Measurements from ENCODE around the gene VAX1. TPM values are rescaled to one million over a fixed set of nuclear protein-coding genes. Genes with fewer than 3 reads are reported as not detected.
"Not testable (repeated sequence)": the region's sequence is repeated elsewhere in the genome, so short reads cannot be mapped to it uniquely, and the experiment has no call there.

VAX1 gene
- total RNA-seq, 1 experiment from 2014 or later: 0.04 TPM

DNA sequence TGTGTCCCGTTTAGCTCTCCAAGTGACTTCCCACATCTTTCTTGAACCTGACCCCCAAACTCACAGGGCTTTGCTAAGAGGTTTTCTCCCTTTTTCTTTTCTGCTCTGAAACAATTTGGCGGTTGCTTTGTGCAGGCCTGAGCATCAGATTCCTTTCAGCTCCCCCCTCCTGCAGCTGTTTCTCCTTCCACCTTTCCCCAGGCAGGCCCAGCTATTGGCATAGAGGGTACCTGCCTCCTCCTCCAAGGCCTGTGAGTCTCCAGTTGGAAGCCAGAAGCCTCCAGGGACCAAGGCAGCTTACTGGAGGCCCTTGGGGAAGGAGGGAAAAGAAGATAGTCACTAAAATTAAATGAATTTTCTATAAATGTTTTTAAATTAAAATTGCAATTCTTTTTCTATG lies 7.7 kb downstream of the VAX1 start (continued):
- TF ChIP-seq, protein P1, sequence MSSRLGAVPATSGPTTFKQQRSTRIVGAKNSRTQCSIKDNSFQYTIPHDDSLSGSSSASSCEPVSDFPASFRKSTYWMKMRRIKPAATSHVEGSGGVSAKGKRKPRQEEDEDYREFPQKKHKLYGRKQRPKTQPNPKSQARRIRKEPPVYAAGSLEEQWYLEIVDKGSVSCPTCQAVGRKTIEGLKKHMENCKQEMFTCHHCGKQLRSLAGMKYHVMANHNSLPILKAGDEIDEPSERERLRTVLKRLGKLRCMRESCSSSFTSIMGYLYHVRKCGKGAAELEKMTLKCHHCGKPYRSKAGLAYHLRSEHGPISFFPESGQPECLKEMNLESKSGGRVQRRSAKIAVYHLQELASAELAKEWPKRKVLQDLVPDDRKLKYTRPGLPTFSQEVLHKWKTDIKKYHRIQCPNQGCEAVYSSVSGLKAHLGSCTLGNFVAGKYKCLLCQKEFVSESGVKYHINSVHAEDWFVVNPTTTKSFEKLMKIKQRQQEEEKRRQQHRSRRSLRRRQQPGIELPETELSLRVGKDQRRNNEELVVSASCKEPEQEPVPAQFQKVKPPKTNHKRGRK (CRISPR knock-in tag; IDR thresholded peaks at IDR 0.05; ENCODE audit: borderline replicate concordance): no peak
- TF ChIP-seq ZBTB21 (CRISPR knock-in tag; IDR thresholded peaks at IDR 0.05; ENCODE audit: borderline replicate concordance): no peak
- no peak for TF ChIP-seq ZNF121 (CRISPR knock-in tag; IDR thresholded peaks at IDR 0.05)

DNA sequence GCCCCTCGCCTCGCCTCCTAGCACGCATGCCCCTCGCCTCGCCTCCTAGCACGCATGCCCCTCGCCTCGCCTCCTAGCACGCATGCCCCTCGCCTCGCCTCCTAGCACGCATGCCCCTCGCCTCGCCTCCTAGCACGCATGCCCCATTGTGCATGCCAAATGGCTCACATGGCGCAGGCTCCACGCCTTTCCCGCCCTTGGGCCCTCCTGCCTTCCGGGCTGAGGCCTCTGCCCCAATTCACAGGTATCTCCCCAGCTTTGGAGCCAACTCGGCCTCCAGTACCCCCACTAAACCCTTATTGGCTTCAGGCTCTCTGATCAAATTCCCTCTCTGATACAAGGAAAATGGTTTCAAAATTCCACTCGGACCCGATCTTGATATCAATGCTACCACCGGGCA lies 11.4 kb downstream of the VAX1 start:
- CTCF ChIA-PET; POLR2A ChIA-PET; H3K9me3 Mint-ChIP-seq; H3K36me3 Mint-ChIP-seq; H3K4me3 Mint-ChIP-seq; H3K27ac Mint-ChIP-seq; DNase-seq (ENCODE audit: low spot score); ATAC-seq: not testable (repeated sequence)
- H3K27me3 Mint-ChIP-seq (ENCODE audit: low read depth): peaks cover 72% of the 10 kb centered on the region
- peaks cover 14% of the 10 kb centered on the region for H3K4me1 Mint-ChIP-seq

DNA sequence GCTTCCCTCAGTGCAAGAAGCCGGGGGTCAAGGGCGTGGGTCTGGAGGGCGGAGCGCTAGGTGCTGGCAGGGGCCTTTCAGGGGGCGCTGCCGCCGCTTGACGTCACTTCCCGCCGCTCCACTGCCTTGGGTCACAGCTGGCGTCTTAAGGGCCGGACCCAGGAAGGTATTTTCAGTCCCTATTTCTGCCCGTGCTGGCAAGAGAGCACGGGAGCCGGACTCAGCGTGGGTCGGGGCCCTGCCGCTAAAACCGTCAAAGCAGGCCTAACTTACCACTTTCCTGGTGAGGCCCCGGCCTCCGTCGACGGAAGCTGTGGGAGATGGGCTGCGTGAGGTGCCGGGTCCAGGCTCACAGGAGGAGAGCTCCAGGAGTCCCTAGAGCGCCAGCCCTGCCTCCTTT lies 12.0 kb downstream of the VAX1 start:
- Mint-ChIP-seq H3K4me3 (no peak overlapping the region), H3K27ac (no peak overlapping the region), H3K4me1 (peaks cover 9% of the 10 kb centered on the region), H3K9me3 (no peaks in the 10 kb centered on the region), H3K36me3 (no peaks in the 10 kb centered on the region), H3K27me3 (ENCODE audit: low read depth) (peaks cover 66% of the 10 kb centered on the region)
- ChIA-PET POLR2A (no interaction called here), CTCF (no interaction called here)
- ATAC-seq: no peak; the same call in 1 of the 2 replicates
- DNase-seq (ENCODE audit: low spot score): peak; percentile 14
- TF ChIP-seq SMAD3 (CRISPR knock-in tag; IDR thresholded peaks at IDR 0.05; ENCODE audit: borderline replicate concordance): no peak
- TF ChIP-seq FOXJ3 (CRISPR knock-in tag; IDR thresholded peaks at IDR 0.05; ENCODE audit: borderline replicate concordance): no peak
- no peak for TF ChIP-seq HMGA2 (CRISPR knock-in tag; IDR thresholded peaks at IDR 0.05)
- no peak for TF ChIP-seq CREM (CRISPR knock-in tag; IDR thresholded peaks at IDR 0.05)
- TF ChIP-seq ZNF416 (CRISPR knock-in tag; IDR thresholded peaks at IDR 0.05): no peak
- no peak for TF ChIP-seq PRRX2 (CRISPR knock-in tag; IDR thresholded peaks at IDR 0.05)
- TF ChIP-seq, protein P2, sequence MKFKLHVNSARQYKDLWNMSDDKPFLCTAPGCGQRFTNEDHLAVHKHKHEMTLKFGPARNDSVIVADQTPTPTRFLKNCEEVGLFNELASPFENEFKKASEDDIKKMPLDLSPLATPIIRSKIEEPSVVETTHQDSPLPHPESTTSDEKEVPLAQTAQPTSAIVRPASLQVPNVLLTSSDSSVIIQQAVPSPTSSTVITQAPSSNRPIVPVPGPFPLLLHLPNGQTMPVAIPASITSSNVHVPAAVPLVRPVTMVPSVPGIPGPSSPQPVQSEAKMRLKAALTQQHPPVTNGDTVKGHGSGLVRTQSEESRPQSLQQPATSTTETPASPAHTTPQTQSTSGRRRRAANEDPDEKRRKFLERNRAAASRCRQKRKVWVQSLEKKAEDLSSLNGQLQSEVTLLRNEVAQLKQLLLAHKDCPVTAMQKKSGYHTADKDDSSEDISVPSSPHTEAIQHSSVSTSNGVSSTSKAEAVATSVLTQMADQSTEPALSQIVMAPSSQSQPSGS (CRISPR knock-in tag; IDR thresholded peaks at IDR 0.05; ENCODE audit: borderline replicate concordance, low read depth): no peak
- no peak for TF ChIP-seq ZNF317 (CRISPR knock-in tag; IDR thresholded peaks at IDR 0.05; ENCODE audit: borderline replicate concordance, low read depth)
- TF ChIP-seq, protein P3, sequence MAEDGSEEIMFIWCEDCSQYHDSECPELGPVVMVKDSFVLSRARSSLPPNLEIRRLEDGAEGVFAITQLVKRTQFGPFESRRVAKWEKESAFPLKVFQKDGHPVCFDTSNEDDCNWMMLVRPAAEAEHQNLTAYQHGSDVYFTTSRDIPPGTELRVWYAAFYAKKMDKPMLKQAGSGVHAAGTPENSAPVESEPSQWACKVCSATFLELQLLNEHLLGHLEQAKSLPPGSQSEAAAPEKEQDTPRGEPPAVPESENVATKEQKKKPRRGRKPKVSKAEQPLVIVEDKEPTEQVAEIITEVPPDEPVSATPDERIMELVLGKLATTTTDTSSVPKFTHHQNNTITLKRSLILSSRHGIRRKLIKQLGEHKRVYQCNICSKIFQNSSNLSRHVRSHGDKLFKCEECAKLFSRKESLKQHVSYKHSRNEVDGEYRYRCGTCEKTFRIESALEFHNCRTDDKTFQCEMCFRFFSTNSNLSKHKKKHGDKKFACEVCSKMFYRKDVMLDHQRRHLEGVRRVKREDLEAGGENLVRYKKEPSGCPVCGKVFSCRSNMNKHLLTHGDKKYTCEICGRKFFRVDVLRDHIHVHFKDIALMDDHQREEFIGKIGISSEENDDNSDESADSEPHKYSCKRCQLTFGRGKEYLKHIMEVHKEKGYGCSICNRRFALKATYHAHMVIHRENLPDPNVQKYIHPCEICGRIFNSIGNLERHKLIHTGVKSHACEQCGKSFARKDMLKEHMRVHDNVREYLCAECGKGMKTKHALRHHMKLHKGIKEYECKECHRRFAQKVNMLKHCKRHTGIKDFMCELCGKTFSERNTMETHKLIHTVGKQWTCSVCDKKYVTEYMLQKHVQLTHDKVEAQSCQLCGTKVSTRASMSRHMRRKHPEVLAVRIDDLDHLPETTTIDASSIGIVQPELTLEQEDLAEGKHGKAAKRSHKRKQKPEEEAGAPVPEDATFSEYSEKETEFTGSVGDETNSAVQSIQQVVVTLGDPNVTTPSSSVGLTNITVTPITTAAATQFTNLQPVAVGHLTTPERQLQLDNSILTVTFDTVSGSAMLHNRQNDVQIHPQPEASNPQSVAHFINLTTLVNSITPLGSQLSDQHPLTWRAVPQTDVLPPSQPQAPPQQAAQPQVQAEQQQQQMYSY (CRISPR knock-in tag; IDR thresholded peaks at IDR 0.05): no peak

DNA sequence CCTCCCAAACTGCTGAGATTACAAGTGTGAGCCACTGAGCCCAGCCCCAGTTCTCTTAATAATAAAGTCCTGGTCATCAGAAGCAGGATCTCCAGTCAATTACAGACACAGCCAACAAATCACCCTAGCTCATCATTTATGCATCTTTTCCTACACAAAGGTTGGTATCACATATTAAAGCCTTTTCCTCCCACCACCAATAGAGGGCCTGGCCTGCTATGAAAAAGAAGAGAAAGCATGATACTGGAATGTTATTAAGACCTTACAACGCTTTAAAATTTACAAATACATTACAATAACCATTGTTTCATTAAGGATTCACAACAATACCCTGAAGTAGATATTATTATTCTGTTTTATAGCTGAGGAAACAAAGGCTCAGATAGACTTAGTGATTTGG lies 25.9 kb downstream of the VAX1 start:
- H3K4me1 Mint-ChIP-seq: no peaks in the 10 kb centered on the region
- H3K4me3 Mint-ChIP-seq: no peak overlapping the region
- no peaks in the 10 kb centered on the region for H3K36me3 Mint-ChIP-seq
- DNase-seq (ENCODE audit: low spot score) (no peak), ATAC-seq (no peak; the same call in 1 of the 2 replicates)
- peaks cover 16% of the 10 kb centered on the region for H3K27me3 Mint-ChIP-seq (ENCODE audit: low read depth)
- no peak overlapping the region for H3K27ac Mint-ChIP-seq
- POLR2A ChIA-PET: no interaction called here
- CTCF ChIA-PET: interaction anchor here (0.6 to 2.3 kb wide), 17 partner anchors 9 to 316 kb away, joined by 3 to 24 read pairs (median 4); partner anchors contain the start of gene SHTN1
- H3K9me3 Mint-ChIP-seq: no peaks in the 10 kb centered on the region
- TF ChIP-seq, protein P4, sequence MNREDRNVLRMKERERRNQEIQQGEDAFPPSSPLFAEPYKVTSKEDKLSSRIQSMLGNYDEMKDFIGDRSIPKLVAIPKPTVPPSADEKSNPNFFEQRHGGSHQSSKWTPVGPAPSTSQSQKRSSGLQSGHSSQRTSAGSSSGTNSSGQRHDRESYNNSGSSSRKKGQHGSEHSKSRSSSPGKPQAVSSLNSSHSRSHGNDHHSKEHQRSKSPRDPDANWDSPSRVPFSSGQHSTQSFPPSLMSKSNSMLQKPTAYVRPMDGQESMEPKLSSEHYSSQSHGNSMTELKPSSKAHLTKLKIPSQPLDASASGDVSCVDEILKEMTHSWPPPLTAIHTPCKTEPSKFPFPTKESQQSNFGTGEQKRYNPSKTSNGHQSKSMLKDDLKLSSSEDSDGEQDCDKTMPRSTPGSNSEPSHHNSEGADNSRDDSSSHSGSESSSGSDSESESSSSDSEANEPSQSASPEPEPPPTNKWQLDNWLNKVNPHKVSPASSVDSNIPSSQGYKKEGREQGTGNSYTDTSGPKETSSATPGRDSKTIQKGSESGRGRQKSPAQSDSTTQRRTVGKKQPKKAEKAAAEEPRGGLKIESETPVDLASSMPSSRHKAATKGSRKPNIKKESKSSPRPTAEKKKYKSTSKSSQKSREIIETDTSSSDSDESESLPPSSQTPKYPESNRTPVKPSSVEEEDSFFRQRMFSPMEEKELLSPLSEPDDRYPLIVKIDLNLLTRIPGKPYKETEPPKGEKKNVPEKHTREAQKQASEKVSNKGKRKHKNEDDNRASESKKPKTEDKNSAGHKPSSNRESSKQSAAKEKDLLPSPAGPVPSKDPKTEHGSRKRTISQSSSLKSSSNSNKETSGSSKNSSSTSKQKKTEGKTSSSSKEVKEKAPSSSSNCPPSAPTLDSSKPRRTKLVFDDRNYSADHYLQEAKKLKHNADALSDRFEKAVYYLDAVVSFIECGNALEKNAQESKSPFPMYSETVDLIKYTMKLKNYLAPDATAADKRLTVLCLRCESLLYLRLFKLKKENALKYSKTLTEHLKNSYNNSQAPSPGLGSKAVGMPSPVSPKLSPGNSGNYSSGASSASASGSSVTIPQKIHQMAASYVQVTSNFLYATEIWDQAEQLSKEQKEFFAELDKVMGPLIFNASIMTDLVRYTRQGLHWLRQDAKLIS (CRISPR knock-in tag; IDR thresholded peaks at IDR 0.05; ENCODE audit: borderline replicate concordance): no peak
- no peak for TF ChIP-seq RORB (CRISPR knock-in tag; IDR thresholded peaks at IDR 0.05)
- TF ChIP-seq, protein P3 (CRISPR knock-in tag; IDR thresholded peaks at IDR 0.05): no peak
- TF ChIP-seq, protein P5, sequence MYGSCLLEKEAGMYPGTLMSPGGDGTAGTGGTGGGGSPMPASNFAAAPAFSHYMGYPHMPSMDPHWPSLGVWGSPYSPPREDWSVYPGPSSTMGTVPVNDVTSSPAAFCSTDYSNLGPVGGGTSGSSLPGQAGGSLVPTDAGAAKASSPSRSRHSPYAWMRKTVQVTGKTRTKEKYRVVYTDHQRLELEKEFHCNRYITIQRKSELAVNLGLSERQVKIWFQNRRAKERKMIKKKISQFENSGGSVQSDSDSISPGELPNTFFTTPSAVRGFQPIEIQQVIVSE (CRISPR knock-in tag; IDR thresholded peaks at IDR 0.05; ENCODE audit: borderline replicate concordance): no peak

Measured in WTC11 (cell line).